AG10803 (cell line): ENCODE data around the gene IL10RB.

ENCODE experiments used
- DNase-seq: peaks from one replicate; pipeline ENCODE4 v3.0.0; 2010; ENCODE audit warnings: low read depth
- H3K4me3 ChIP-seq: 2 replicates; pipeline ENCODE4 v1.5.1; 2011; ENCODE audit warnings: mild to moderate bottlenecking, low read length, control low read depth
- CTCF ChIP-seq: conservative IDR thresholded peaks from 2 replicates; pipeline ENCODE4 v1.5.1; 2011; ENCODE audit warnings: mild to moderate bottlenecking, low read length, control low read depth, inconsistent platforms

The IL10RB gene

GRCh38 chr21:33291686-33292085 lies 25.5 kb downstream of the IL10RB start:
- TF ChIP-seq CTCF, result no peak
- DNase-seq, result no peak
- no peak overlapping the region for H3K4me3 ChIP-seq

GRCh38 chr21:33292724-33293123 lies 26.6 kb downstream of the IL10RB start:
- TF ChIP-seq CTCF, result no peak
- H3K4me3 ChIP-seq, result no peak overlapping the region
- DNase-seq, result no peak

DNA sequence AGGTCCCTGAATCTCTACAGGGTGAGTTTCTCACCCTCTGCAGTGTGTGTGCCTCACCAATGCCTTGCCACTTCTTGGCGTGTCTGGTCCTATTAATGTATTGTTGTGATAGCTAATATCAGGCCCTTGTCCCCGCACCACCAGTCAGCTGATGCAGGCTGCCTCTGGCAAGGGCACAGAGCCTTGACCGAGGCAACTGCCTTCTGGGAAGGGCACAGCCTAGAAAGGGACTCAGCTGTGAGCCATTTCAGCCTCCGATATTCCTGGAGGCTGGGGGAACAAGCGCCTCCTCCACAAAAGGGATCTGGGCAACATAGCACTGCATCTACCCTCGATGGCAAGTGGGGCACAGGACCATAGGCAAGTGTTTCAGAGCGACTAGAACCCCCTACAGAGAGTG lies 27.0 kb downstream of the IL10RB start:
- no peak for DNase-seq
- H3K4me3 ChIP-seq, result no peak overlapping the region
- no peak for TF ChIP-seq CTCF

DNA sequence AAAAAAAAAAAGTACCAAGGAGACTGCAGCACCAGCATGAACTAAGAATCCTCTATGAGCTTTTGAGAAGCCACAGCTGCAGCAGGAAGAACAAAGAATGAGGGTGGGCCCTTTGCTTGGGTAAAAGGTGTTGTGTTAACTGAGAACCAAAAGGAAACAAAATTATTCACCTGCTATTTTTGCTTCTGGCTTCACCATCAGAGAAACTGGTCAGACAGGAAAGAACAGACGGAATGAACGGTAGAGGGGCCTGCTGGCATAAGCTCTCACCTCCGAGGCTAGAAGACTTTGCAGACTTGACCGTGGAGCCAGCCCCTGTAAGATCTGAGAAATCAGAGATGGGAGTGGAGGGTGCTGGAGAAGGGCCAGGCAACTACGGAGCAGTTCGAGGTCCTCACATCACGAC lies 27.6 kb downstream of the IL10RB start:
- no peak for DNase-seq
- no peak overlapping the region for H3K4me3 ChIP-seq
- TF ChIP-seq CTCF, result no peak

GRCh38 chr21:33296156-33296555 lies 30.0 kb downstream of the IL10RB start:
- no peak for DNase-seq
- TF ChIP-seq CTCF, result no peak
- H3K4me3 ChIP-seq, result no peak overlapping the region

- no peak for DNase-seq
- TF ChIP-seq CTCF, result no peak
- H3K4me3 ChIP-seq, result no peak overlapping the region
These were observed 33.1 kb downstream of the IL10RB start for GRCh38 chr21:33299181-33299752.

- no peak for DNase-seq
- no peak for TF ChIP-seq CTCF
- H3K4me3 ChIP-seq, result no peak overlapping the region
These were observed 34.8 kb downstream of the IL10RB start for GRCh38 chr21:33300701-33301631.
